Measurements from ENCODE around the gene ZNF750.

DNA sequence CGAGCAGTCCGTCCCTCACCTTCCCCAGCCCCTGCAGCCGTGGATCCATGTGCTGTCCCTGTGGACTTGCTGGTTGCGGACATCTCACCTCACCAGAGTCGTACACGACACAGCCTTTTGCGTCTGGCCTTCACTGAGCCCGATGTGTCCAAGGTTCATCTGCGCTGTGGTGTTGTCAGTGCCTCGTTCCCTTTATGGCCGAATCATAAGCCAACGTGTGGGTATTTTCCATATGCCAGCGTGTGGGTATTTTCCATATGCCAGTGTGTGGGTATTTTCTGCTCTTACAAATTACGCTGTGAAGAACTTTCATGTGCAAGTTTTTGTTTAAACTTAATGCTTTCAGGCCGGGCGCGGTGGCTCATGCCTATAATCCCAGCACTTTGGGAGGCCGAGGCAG lies 56.3 kb downstream of the ZNF750 start:
- TF ChIP-seq, protein P1, sequence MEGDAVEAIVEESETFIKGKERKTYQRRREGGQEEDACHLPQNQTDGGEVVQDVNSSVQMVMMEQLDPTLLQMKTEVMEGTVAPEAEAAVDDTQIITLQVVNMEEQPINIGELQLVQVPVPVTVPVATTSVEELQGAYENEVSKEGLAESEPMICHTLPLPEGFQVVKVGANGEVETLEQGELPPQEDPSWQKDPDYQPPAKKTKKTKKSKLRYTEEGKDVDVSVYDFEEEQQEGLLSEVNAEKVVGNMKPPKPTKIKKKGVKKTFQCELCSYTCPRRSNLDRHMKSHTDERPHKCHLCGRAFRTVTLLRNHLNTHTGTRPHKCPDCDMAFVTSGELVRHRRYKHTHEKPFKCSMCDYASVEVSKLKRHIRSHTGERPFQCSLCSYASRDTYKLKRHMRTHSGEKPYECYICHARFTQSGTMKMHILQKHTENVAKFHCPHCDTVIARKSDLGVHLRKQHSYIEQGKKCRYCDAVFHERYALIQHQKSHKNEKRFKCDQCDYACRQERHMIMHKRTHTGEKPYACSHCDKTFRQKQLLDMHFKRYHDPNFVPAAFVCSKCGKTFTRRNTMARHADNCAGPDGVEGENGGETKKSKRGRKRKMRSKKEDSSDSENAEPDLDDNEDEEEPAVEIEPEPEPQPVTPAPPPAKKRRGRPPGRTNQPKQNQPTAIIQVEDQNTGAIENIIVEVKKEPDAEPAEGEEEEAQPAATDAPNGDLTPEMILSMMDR (IDR thresholded peaks at IDR 0.05; ENCODE audit: low read depth, low read length), result no peak
- TF ChIP-seq EZH2phosphoT487 (IDR thresholded peaks at IDR 0.05; ENCODE audit: low read depth), result no peak
